Raji (cell line): ENCODE results near the gene SYVN1.

Experiments
- POLR2A ChIP-seq: IDR thresholded peaks from 2 replicates; pipeline ENCODE4 v1.6.1; 2011; ENCODE audit warnings: low read depth, low read length, control low read depth; ENCODE audit not compliant: insufficient read depth

Gene SYVN1

DNA sequence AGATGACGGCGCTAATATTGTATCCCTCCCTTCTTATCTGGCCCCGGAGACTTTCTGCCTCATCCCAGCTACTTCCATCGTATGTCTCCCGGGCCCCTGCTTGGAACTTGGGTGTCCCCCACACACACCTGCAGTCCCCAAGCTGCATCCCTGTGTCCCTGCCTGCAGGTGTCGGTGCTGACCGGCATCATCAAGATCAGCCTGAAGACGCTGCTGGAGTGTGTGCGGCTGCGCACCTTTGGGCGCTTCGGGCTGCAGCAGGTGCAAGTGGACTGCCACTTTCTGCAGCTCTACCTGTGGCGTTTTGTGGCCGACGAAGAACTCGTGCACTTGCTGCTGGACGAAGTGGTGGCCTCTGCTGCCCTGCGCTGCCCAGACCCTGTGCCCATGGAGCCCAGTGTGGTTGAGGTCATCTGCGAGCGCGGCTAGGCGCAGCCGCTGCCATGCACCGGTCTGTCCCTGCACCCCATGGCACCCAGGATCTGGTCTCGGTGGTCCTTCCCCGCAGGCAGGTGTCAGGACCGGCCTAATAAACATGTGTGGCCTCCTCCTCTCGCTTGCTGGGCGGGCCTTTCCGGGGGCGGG lies 23.1 kb downstream of the SYVN1 start:
- no peak for TF ChIP-seq POLR2A

DNA sequence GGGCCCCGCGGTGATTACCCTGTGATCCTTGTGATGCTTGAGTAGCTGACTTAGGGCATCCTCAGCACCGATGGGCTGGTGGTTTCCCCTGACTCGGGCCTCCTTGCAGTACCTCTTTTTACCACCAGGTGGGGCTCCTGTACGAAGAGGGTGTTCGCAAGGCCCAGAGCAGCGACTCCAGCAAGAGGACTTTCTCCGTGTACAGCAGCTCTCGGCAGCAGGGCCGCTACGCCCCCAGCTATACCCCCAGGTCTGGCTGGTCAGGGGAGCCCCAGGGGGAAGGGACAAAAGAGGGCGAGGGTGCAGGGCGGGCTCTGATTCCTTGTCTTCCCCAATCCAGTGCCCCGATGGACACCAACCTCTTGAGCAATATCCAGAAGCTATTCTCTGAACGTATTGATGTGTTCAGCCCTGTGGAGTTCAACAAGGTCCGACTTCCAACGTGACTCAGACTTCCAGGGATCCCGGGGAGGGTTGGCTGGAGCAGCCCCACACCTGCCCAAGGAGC lies 23.9 kb downstream of the SYVN1 start:
- TF ChIP-seq POLR2A: no peak

DNA sequence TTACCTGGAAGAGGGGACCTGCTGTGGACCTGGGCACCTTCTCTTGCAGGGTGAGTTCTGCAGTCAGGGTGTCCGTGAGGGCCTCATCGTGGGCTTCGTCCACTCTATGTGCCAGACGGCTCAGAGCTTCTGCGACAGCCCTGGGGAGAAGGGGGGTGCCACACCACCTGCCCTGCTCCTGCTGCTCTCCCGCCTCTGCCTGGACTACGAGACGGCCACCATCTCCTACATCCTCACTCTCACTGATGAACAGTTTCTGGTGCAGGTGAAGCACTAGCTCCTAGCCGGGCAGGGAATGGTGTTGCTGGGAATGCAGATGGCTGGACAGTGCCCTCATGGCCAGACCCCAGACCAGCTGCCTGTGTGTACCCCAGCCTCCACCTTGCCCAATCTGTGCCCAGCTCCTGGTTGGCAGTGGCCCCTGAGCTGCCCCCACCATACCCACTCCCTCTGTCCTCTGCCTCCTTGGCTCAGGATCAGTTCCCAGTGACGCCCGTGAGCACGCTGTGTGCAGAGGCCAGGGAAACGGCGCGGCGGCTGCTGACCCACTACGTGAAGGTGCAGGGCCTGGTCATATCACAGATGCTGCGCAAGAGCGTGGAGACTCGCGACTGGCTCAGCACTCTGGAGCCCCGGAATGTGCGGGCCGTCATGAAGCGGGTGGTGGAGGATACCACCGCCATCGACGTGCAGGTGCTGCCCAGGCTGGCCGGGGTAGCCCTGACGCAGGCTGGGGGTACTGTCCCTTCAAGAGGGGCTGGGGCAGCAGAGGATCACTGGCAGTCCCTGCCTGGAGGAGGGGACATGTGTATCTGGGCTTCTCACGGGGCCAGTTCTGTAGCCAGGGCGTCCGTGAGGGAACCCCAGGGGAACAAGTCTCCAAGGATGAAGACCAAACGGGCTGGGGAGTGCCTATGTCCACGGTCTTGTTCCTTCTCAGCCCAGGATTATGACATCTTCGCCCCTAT lies 24.8 kb downstream of the SYVN1 start:
- TF ChIP-seq POLR2A: no peak

DNA sequence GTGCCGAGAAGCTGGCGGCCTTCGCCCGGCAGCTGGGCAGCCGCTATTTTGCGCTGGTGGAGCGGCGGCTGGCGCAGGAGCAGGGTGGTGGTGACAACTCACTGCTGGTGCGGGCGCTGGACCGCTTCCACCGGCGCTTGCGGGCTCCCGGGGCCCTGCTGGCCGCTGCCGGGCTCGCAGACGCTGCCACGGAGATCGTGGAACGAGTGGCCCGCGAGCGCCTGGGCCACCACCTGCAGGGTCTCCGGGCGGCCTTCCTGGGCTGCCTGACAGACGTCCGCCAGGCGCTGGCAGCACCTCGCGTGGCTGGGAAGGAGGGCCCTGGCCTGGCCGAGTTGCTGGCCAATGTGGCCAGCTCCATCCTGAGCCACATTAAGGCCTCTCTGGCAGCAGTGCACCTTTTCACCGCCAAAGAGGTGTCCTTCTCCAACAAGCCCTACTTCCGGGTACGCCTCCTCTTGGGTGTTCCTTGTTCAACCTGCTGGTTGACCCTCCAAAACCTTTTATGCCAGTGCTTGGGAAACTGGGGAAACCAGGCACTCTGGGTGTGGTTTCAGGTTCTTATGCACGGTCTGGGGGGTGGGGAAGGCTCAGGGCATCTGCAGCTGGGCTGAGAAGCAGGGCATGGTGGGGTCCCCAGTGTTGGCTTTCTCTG lies 25.7 kb downstream of the SYVN1 start:
- TF ChIP-seq POLR2A: no peak

DNA sequence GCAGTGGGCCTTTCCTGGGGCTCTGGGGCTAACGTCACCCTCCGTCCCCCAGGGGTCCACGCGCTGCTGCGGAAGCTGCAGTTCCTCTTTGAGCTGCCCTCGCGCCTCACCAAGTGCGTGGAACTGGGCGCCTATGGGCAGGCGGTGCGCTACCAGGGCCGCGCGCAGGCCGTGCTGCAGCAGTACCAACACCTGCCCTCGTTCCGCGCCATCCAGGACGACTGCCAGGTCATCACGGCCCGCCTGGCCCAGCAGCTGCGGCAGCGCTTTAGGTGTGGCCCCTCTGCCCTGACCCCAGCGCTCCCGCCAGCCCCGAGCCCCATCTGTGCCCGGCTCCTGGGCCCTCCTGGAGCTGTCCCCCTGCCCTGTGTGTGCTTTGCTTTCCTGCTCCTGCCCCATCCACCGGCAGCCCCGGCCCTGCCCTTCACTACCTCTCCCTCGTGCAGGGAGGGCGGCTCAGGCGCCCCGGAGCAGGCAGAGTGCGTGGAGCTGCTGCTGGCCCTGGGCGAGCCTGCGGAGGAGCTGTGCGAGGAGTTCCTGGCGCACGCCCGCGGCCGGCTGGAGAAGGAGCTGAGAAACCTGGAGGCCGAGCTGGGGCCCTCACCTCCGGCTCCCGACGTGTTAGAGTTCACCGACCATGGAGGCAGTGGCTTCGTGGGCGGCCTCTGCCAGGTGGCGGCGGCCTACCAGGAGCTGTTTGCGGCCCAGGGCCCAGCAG lies 26.4 kb downstream of the SYVN1 start:
- TF ChIP-seq POLR2A: no peak

DNA sequence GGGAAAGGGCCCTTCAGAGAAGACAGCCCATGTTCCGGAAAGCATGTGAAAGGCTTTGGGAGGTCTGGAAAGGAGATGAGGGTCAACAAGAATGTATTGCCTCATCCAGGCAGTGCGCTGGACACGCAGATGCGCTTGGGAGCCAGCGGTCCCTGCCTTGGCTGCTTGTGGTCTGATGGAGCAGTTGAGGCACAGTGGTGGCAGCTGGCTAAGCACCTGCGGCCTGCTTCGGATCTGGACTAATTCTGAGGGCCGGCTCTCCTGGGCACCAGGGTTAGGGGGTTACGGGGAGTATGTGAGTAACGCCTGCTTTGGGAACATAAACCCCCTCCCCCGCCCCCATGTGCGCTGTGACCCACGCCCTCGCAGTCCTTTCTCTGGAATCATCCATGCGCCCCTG lies 27.2 kb downstream of the SYVN1 start:
- no peak for TF ChIP-seq POLR2A

DNA sequence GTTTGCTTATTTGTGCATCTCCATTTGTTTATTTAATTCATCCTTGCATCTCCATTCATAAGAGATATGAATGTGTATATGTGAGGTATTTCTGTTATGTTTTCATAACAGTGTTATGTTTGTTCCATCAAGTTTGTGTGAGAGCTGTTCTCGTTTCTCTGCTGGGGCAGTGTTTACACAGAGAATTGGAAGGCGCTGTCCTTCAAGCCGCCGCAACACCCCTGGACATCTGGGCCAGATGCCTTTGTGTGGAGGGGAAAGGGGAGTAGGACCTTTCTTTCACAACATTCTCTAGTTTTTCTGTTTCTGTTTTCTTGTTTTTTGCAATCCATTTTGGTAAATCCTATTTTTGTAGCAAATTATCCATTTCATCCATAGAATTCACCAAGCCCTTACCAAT lies 29.7 kb downstream of the SYVN1 start:
- TF ChIP-seq POLR2A: no peak

DNA sequence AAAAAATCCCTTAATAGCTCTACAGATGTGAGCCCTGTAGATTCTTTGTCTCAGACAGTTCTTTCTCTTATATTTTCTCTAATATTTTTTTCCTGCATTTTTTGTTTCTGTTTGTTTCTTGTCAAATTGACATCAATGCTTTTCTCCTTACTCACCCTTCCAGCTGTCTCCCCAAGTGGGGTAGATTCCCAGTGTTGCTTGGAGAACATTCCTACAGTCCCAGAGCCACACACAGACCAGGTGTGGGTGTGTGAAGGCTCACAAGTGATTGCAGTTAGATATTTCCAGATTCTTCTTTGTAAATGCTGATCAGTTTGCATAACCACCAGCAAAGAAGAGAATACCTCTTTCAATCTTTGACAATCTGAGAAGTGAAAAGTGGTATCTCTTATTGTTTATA lies 30.8 kb downstream of the SYVN1 start:
- no peak for TF ChIP-seq POLR2A

DNA sequence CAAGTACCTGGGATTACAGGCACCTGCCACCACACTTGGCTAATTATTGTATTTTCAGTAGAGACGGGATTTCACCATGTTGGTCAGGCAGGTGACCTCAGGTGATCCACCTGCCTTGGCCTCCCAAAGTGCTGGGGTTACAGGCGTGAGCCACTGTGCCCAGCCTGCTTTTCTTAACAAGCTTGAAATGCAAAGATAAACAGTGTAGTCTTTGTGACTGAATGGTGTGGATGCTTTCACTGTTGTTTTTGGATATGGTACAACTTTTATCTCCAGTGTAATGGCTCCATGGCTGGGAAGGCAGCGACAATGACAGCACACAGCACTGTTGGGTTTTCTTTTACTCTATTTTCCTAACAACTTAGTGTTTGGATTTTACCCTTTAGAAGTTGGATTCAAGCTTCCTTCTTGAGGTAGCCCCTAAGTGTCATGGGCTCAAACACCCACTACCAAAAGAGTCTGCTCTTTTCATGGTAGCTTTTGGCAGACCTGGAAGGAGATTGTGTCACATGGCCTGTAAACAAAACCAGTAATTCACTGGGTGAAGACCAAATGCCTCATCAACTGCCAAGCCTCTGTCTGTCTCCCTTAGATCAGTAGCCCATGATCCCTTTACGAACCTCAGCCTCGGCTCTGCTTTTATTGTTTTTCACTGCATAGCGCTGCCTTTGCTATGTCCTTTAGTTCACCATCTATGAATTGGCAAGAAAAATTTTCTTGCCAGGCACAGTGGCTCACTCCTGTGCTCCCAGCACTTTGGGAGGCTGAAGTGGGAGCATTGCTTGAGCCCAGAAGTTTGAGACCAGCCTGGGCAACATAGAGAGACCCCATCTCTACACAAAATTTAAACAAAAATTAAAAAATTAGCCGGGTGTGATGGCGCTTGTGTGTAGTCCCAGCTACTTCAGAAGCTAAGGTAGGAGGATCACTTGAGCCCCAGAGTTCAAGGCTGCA lies 31.9 kb downstream of the SYVN1 start:
- no peak for TF ChIP-seq POLR2A

DNA sequence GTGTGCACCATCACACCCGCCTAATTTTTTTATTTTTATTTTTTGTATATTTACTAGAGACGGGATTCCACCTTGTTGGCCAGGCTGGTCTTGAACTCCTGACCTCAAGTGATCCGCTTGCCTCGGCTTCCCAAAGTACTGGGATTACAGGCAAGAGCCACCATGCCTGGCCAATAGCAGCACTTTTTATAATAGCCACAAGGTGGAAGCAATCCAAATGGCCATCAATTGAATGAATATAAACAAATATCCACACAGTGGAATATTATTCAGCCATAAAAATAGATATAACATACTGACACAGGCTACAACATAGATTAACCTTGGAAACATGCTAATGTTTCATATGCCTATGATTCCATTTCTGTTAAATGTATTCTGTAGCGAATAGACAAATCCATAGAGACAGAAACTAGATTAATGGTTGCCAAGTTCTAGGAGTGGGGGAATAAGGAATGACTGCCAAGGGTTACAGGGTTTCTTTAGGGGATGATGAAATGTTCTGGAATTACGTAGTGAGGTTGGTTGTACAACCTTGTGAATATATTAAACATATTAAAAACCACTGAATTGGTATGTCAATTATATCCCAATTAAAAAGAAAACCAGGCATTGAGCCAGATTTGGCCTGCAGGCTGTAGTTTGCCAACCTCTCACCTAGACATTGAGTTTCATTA lies 33.5 kb downstream of the SYVN1 start:
- no peak for TF ChIP-seq POLR2A

DNA sequence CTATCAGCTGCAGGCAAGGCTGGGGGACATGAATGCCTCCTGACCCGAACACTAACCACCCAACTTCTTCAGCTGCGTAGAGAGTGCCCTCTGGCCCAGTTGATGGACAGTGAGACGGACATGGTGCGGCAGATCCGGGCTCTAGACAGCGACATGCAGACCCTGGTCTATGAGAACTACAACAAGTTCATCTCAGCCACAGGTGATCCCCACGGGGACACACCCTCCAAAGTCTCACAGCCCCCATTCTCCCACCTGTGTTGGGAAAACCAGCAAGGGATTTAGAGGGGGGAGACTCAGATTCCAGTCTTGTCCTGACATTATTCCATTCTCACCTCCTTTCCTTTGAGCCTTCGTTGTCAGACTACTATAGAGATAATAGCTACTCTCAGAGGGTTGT lies 37.4 kb downstream of the SYVN1 start:
- no peak for TF ChIP-seq POLR2A

DNA sequence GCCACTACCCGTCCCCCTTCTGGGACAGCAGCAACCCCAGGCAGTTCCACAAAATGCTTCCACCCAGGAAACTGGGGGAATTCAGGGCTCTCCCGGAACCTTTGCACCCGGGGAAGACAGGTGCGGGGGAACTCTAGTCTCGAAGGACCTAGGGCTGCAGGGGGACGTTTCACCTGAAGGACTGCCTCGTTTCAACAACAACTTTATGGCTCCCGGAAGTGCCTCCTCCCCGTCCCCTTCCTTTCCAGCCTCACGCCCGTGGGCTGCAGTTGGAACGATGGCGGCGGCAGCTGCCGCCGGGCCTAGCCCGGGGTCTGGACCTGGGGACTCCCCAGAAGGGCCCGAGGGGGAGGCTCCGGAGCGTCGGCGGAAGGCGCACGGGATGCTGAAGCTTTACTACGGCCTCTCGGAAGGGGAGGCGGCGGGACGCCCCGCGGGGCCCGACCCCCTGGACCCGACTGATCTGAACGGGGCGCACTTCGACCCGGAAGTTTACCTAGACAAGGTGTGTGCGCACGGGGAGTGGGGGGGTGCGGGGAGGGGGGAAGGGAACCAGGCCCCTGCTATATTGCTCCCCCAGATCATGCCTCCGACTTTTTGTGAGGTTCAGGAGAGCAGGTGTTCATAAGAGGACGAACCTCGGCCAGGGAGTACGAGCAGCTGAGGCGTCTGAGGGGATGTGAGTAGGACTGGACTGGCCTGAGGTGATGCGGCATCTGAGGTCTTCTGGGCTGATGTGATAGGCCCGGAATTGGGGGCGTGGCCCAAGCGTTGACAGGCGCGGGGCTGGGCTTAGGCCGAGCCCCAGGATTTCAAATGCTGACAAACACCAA lies 38.1 kb downstream of the SYVN1 start, which contains the start of gene VPS51:
VPS51 (plus strand) TSS at position 241 of the 833 bp plus-strand sequence; CDS start at position 278, 37 bp downstream.
- TF ChIP-seq POLR2A: peak; percentile 88

DNA sequence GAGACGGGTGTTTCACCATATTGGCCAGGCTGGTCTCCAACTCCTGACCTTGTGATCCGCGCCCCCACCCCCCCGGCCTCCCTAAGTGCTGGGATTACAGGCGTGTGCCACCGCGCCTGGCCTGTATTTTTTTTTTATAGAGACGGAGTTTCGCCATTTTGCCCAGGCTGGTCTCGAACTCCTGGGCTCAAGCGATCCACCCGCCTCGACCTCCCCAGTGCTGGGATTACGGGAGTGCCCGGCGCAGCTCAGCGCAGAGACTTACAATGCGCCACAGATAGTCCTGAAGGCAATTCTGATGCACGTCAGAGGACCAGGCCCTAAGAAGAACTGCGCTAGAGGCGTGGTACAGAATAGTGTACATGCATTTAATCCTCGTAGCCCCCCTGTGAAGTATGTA lies 38.9 kb downstream of the SYVN1 start:
- TF ChIP-seq POLR2A: no peak

DNA sequence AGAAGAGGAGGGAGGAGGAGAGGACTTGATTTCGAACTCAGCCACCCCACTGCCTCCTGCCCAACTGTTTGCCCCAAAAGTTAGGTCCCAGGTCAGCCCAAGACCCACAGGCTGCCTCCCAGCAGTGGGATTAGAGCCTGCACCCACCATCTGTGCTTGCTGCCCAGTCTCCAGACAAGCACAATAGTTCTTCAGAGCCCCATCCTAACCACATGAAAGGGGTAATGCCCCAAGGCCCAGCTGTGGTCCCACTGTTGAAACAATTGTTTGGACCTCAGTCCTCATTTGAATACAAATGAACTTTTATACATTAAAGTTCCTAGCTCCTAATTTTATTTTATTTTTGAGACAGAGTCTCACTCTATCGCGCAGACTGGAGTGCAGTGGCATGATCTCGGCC lies 43.7 kb downstream of the SYVN1 start:
- no peak for TF ChIP-seq POLR2A
